K562 (cell line): ENCODE measurements around the gene ITPK1. TPM values are rescaled to one million over a fixed set of nuclear protein-coding genes. Genes with fewer than 3 reads are reported as not detected.
A peak's percentile ranks its signal among the peaks of the same experiment; 100 is the strongest.

ENCODE experiments used
- ATAC-seq: fragments of 200-7000 bp; cut with Tn5 transposase; 3 replicates; pipeline ENCODE4 v1.9.1; 2020; ENCODE audit warnings: moderate library complexity
- BruUV-seq: library from RNA; stranded (reverse); fragments of 400-500 nt; replicated peaks from 2 replicates; lab custom pipeline; 2021; lab: Mats Ljungman, UMichigan
- CTCF ChIA-PET: fragments of 300-600 bp; formaldehyde crosslinking; extraction: SDS; loops from one replicate; lab custom pipeline; 2021; ENCODE audit warnings: low intra/inter-chr PET ratio; lab: Yijun Ruan, JAX
- POLR2A ChIA-PET: fragments of 300-600, 350-650 bp; sonication (Branson Sonifier 250); formaldehyde crosslinking; extraction: SDS; loops from one replicate; lab custom pipeline; 2021; ENCODE audit warnings: antibody characterized with exemption, inconsistent platforms; lab: Yijun Ruan, JAX
- DNase-seq, 4 experiments: peaks; one replicate each; pipeline versions ENCODE4 v3.0.0 to v3.0.0-alpha.2; 2011 to 2018; ENCODE audit warnings: low spot score in 3 of 4, mixed read lengths in 3 of 4; ENCODE audit errors: extremely low read depth in 1 of 4
- FAIRE-seq: peaks from 2 replicates; lab custom pipeline; 2011; peaks lifted over from hg19 to GRCh38; lab: Jason Lieb, UNC
- H2AFZ ChIP-seq: 2 replicates; pipeline ENCODE4 v1.6.0; 2011; ENCODE audit warnings: low read depth, low read length, control low read depth, inconsistent platforms
- H3K27ac ChIP-seq: fragments of 200-600 bp; 3 replicates; pipeline ENCODE4 v1.8.0; 2011; ENCODE audit warnings: low read depth, mild to moderate bottlenecking, control low read depth, inconsistent platforms, low read length, moderate library complexity, mixed read lengths; ENCODE audit errors: extremely low read depth
- H3K27me3 ChIP-seq, 2 experiments: fragments of 300-600 bp in 1 of 2; 2 replicates in 1 of 2; 3 replicates in 1 of 2; pipeline versions ENCODE4 v1.6.0 to v1.8.0; 2011; ENCODE audit warnings: inconsistent platforms in 2 of 2, low read length in 2 of 2, mild to moderate bottlenecking in 1 of 2, mixed read lengths in 1 of 2, moderate library complexity in 1 of 2; ENCODE audit not compliant: control insufficient read depth in 2 of 2, insufficient read depth in 2 of 2
- H3K36me3 ChIP-seq: fragments of 300-600 bp; 3 replicates; pipeline ENCODE4 v1.8.0; 2011; ENCODE audit warnings: mild to moderate bottlenecking, low read length, inconsistent platforms; ENCODE audit not compliant: control insufficient read depth, insufficient read depth
- H3K4me1 ChIP-seq, 2 experiments: fragments of 200-600 bp in 1 of 2; replicated peaks in 1 of 2; 2 replicates in 1 of 2; 3 replicates in 1 of 2; pipeline versions ENCODE4 v1.5.1 to v1.8.0; 2011; ENCODE audit warnings: inconsistent platforms in 2 of 2, low read length in 2 of 2, mild to moderate bottlenecking in 1 of 2, mixed read lengths in 1 of 2, moderate library complexity in 1 of 2; ENCODE audit not compliant: control insufficient read depth in 2 of 2, insufficient read depth in 2 of 2
- H3K4me2 ChIP-seq: 2 replicates; pipeline ENCODE4 v1.6.1; 2011; ENCODE audit warnings: low read length, control low read depth, inconsistent platforms, mixed read lengths; ENCODE audit not compliant: insufficient read depth
- H3K4me3 ChIP-seq: fragments of 200-600 bp; sonication (generic), shearing (Covaris generic); 2 replicates; pipeline ENCODE4 v1.5.1; 2016; ENCODE audit warnings: control low read depth, inconsistent platforms
- H3K79me2 ChIP-seq: fragments of 200-600 bp; 3 replicates; pipeline ENCODE4 v1.8.0; 2011; ENCODE audit warnings: low read length, inconsistent platforms; ENCODE audit not compliant: control insufficient read depth, insufficient read depth
- H3K9ac ChIP-seq, 2 experiments: 2 replicates each; pipeline versions ENCODE4 v1.6.0 to v1.6.1; 2011; ENCODE audit warnings: low read depth in 2 of 2, low read length in 2 of 2, control low read depth in 1 of 2, inconsistent platforms in 1 of 2, mild to moderate bottlenecking in 1 of 2, mixed read lengths in 1 of 2; ENCODE audit not compliant: insufficient read depth in 1 of 2
- H3K9me1 ChIP-seq: one replicate; pipeline ENCODE4 v1.6.0; 2011; ENCODE audit warnings: inconsistent platforms, mild to moderate bottlenecking, low read length, moderate library complexity; ENCODE audit not compliant: control insufficient read depth, insufficient read depth
- H3K9me3 ChIP-seq: replicated peaks from 2 replicates; pipeline ENCODE4 v1.5.1; 2011; ENCODE audit warnings: low read depth, low read length, inconsistent platforms; ENCODE audit not compliant: control insufficient read depth, insufficient read depth
- H4K20me1 ChIP-seq: replicated peaks from 2 replicates; pipeline ENCODE4 v1.6.1; 2011; ENCODE audit warnings: low read length, inconsistent platforms, mixed read lengths; ENCODE audit not compliant: control insufficient read depth, insufficient read depth
- CBFB ChIP-seq: sonication (generic); formaldehyde crosslinking; IDR thresholded peaks from 2 replicates; pipeline ENCODE4 v1.4.0; 2020; ENCODE audit warnings: mild to moderate bottlenecking, missing genetic modification reagents
- CHD1 ChIP-seq: fragments of 200-600 bp; sonication (generic); IDR thresholded peaks from one replicate; pipeline ENCODE4 v1.6.1; 2012; ENCODE audit warnings: mild to moderate bottlenecking, moderate library complexity, low read length, inconsistent platforms
- CREM ChIP-seq: IDR thresholded peaks from 2 replicates; pipeline ENCODE4 v1.6.1; 2014; ENCODE audit warnings: antibody characterized with exemption, low read depth
- EHMT2 ChIP-seq: fragments of 450-650 bp; IDR thresholded peaks from 2 replicates; pipeline ENCODE4 v1.6.1; 2018; ENCODE audit warnings: antibody characterized with exemption
- GTF2B ChIP-seq: IDR thresholded peaks from 2 replicates; pipeline ENCODE4 v1.6.1; 2011; ENCODE audit not compliant: insufficient read length; ENCODE audit errors: extremely low read depth
- HNRNPUL1 ChIP-seq: fragments of 200-400 bp; formaldehyde crosslinking; IDR thresholded peaks from 2 replicates; pipeline ENCODE4 v1.6.1; 2017; ENCODE audit warnings: low read length
- MCM2 ChIP-seq: fragments of 450-650 bp; IDR thresholded peaks from 2 replicates; pipeline ENCODE4 v1.6.1; 2017; ENCODE audit warnings: low read depth, mild to moderate bottlenecking
- NELFE ChIP-seq: IDR thresholded peaks from 2 replicates; pipeline ENCODE4 v1.6.1; 2011; ENCODE audit warnings: mild to moderate bottlenecking; ENCODE audit not compliant: insufficient read depth, insufficient read length
- NFYB ChIP-seq: IDR thresholded peaks from 2 replicates; pipeline ENCODE4 v1.6.1; 2011; ENCODE audit warnings: mild to moderate bottlenecking, moderate library complexity; ENCODE audit not compliant: insufficient read length; ENCODE audit errors: extremely low read depth
- NUFIP1 ChIP-seq: fragments of 450-650 bp; IDR thresholded peaks from 2 replicates; pipeline ENCODE4 v1.6.1; 2018; ENCODE audit not compliant: partially characterized antibody
- PHF21A ChIP-seq: fragments of 450-650 bp; IDR thresholded peaks from 2 replicates; pipeline ENCODE4 v1.6.1; 2017; ENCODE audit warnings: low read depth, borderline replicate concordance
- RBM39 ChIP-seq: fragments of 200-400 bp; formaldehyde crosslinking; optimal IDR thresholded peaks from 2 replicates; pipeline ENCODE3; 2018; ENCODE audit warnings: low read depth, low read length
- SMAD3 ChIP-seq: fragments of 450-650 bp; formaldehyde crosslinking; conservative IDR thresholded peaks from 2 replicates; pipeline ENCODE4 v1.4.0; 2020; ENCODE audit warnings: mild to moderate bottlenecking
- USF1 ChIP-seq: sonication (generic); formaldehyde crosslinking; IDR thresholded peaks from 2 replicates; pipeline ENCODE4 v1.9.0; 2022; ENCODE audit warnings: mild to moderate bottlenecking, missing genetic modification reagents
- ZC3H4 ChIP-seq: sonication (generic); formaldehyde crosslinking; IDR thresholded peaks from 2 replicates; pipeline ENCODE4 v1.9.0; 2021; ENCODE audit warnings: missing genetic modification reagents, borderline replicate concordance
- ZNF184 ChIP-seq: sonication (generic); formaldehyde crosslinking; IDR thresholded peaks from 2 replicates; pipeline ENCODE4 v1.5.0; 2020; ENCODE audit warnings: missing genetic modification reagents
- ZNF23 ChIP-seq: fragments of 250-450 bp; sonication (Bioruptor Pico); IDR thresholded peaks from 2 replicates; pipeline ENCODE4 v1.4.0; 2020; ENCODE audit warnings: mild to moderate bottlenecking
- ZNF408 ChIP-seq: fragments of 250-450 bp; sonication (Bioruptor Pico); IDR thresholded peaks from 2 replicates; pipeline ENCODE4 v1.4.0; 2020; ENCODE audit warnings: low read depth, mild to moderate bottlenecking, moderate library complexity
- ZNF644 ChIP-seq: fragments of 200-800 bp; sonication (Bioruptor generic); IDR thresholded peaks from 2 replicates; pipeline ENCODE4 v1.6.1; 2016; ENCODE audit warnings: low read depth, missing genetic modification characterization, missing compliant biosample characterization
- WGBS: fragments of 100-300 bp; shearing (Covaris generic); methylation state at CpG from one replicate; pipeline ENCODE4 v1.1.6; 2016; ENCODE audit warnings: low coverage, mixed read lengths; ENCODE audit not compliant: insufficient coverage; ENCODE audit errors: missing lambda C conversion rate; 5-methylcytosine and 5-hydroxymethylcytosine counted together
- in situ Hi-C: fragments of 300-500 bp; cut with MboI; formaldehyde crosslinking; loops from 4 replicates; pipeline ENCODE4 v1.15.0; 2018; ENCODE audit warnings: inconsistent platforms, mixed read lengths
- intact Hi-C: fragments of 100-400 bp; cut with micrococcal nuclease; formaldehyde crosslinking; loops from 2 replicates; pipeline ENCODE4 v1.14.2; 2022
- polyA plus RNA-seq, 8 experiments: library from polyadenylated mRNA; depleted of rRNA in 4 of 8; stranded (reverse) in 5 of 8; unstranded in 3 of 8; fragments of >200 nt; fragmentation: Nextera tagmentation in 2 of 8; fragmentation: Illumina TruSeq in 1 of 8; extraction: Ambion mirVana in 2 of 8; extraction: Trizol in 1 of 8; gene quantifications; 2 replicates each; pipeline versions ENCODE4 v1.2.1 to v1.2.3, GENCODE V29; 2011 to 2014; ENCODE audit warnings: inconsistent platforms in 1 of 8, missing spikeins in 1 of 8
- total RNA-seq, 7 experiments: library from RNA; depleted of rRNA in 6 of 7; stranded (reverse); fragments of >200 nt in 6 of 7; fragmentation: Illumina TruSeq in 2 of 7; extraction: Trizol in 2 of 7; gene quantifications; 2 replicates each; pipeline versions ENCODE4 v1.2.1 to v1.2.3, GENCODE V29; 2011 to 2021; ENCODE audit warnings: low replicate concordance in 1 of 7
- TF ChIP-seq, protein P1 (sequence below): fragments of 450-650 bp; IDR thresholded peaks from 2 replicates; pipeline ENCODE4 v1.6.1; 2016

The ITPK1 gene
- total and polyA plus RNA-seq, 9 of the 15 experiments (the other 6 are each of a cell fraction or from before 2014, with no cell fraction given) = 1.2 to 39.2 (median 23.0) TPM

DNA sequence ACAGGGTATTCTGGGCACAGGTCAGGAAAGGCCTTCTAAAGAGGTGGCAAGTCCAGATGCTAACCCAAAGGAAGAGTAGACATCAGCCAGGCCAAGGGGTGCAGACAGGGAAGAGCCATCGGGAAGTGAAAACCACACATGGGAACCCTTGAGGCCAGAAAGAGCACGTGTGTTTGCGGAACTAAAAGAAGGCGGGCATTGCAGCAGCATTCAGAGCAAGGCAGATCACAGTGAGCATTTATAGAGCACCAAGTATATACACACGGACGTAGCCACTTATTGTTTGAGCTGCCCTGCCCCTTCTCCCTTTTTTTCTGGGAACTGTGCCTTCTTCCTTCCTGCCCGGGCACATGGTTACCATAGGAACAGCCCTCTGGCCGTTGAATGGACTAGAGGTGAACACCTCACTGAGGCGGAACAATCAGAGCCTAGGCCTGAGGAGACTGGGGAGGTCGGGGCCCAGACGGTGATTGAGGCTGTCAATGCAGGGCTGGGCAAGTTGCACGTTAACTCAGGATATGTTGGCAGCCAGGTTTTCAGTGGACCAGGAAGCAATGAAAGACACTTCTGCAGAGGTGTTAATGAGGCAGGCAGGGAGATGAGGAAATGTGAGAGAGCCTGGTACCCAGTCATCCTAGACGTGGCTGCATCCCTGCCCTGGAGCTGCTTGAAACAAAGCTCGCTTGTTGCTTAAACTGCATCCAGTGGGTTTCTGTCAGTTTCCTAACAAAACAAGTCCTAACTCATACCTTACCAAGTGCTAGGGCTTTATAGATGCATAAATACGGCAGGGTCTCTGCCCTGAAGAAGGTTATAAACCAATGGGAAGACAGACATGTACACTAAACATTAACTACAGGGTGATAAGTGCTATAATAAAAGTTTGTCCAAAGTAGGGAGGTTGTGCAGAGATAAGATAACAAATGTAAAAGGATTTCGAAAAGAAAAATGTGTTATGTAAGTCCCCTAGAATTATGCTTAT lies 34.8 kb upstream of the ITPK1 start (continued):
- TF ChIP-seq, protein P1, sequence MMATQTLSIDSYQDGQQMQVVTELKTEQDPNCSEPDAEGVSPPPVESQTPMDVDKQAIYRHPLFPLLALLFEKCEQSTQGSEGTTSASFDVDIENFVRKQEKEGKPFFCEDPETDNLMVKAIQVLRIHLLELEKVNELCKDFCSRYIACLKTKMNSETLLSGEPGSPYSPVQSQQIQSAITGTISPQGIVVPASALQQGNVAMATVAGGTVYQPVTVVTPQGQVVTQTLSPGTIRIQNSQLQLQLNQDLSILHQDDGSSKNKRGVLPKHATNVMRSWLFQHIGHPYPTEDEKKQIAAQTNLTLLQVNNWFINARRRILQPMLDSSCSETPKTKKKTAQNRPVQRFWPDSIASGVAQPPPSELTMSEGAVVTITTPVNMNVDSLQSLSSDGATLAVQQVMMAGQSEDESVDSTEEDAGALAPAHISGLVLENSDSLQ = peak; percentile 80

GRCh38 chr14:93148979-93149378 lies 33.3 kb upstream of the ITPK1 start:
- H3K9me1 ChIP-seq = no peaks in the 10 kb centered on the region
- intact Hi-C loops (no loop called here), in situ Hi-C loops (loop anchor here (10.0 kb wide), 1 partner anchor 194 kb away; no protein-coding TSS in a partner anchor)
- H3K79me2 ChIP-seq = no peaks in the 10 kb centered on the region
- peaks cover 3 to 12% of the 10 kb centered on the region in 2 experiments; a peak in 2 of 5 replicates for H3K27me3 ChIP-seq
- H3K36me3 ChIP-seq = no peaks in the 10 kb centered on the region
- FAIRE-seq (peak; percentile 11), ATAC-seq (peak; percentile 62), DNase-seq (peak in 1 of 4 experiments; percentile 23)
- 0 out of 2 replicates have a peak overlapping the region, but pooled peaks have one; percentile 25 for H3K4me2 ChIP-seq
- H3K27ac ChIP-seq = no peak overlapping the region
- no peaks in the 10 kb centered on the region for H4K20me1 ChIP-seq
- 46% methylated on average over 7 of the region's 8 CpGs for WGBS
- BruUV-seq = no TSS peak
- H3K4me3 ChIP-seq = no peak overlapping the region
- ChIA-PET CTCF (no interaction called here), POLR2A (no interaction called here)
- no peak overlapping the region for H3K9ac ChIP-seq
- H2AFZ ChIP-seq = 0 out of 2 replicates have a peak overlapping the region, but pooled peaks have one; percentile 45
- no peaks in the 10 kb centered on the region for H3K4me1 ChIP-seq
- H3K9me3 ChIP-seq = no peaks in the 10 kb centered on the region
- TF ChIP-seq PHF21A (no peak), NUFIP1 (no peak), NELFE (no peak), NFYB (peak; percentile 14), CREM (no peak), GTF2B (no peak), ZNF644 (tag) (0 out of 2 replicates have a peak, but pooled peaks have one; percentile 59), CHD1 (no peak), ZC3H4 (CRISPR knock-in tag) (no peak), ZNF184 (no peak), HNRNPUL1 (no peak), EHMT2 (peak; percentile 40; the same call in 1 of the 2 replicates), SMAD3 (CRISPR knock-in tag) (no peak), ZNF23 (no peak), RBM39 (no peak), CBFB (CRISPR knock-in tag) (no peak), ZNF408 (CRISPR knock-in tag) (no peak), MCM2 (no peak), USF1 (CRISPR knock-in tag) (peak; percentile 56)
